ENCODE results near the gene CHST5. TPM values are rescaled to one million over a fixed set of nuclear protein-coding genes. Genes with fewer than 3 reads are reported as not detected.

Gene CHST5
- total and polyA plus RNA-seq, 2 of the 13 experiments (the other 11 are each of a cell fraction or from before 2014, with no cell fraction given), result 0.05 TPM; not detected in 1

- Histone ChIP-seq H3K79me2 (ENCODE audit: insufficient read depth, low read length) (peaks cover 13% of the 10 kb centered on the region), H4K20me1 (ENCODE audit: insufficient read depth, low read length) (peaks cover 13% of the 10 kb centered on the region; the same call in 1 of the 2 replicates), H3K9me3 (ENCODE audit: low read length) (no peaks in the 10 kb centered on the region), H3K36me3 (replicated peaks in 1 of 2; ENCODE audit: control insufficient read depth in 1 of 2, insufficient read depth in 2 of 2, low read length in 2 of 2) (peaks cover 21 to 65% of the 10 kb centered on the region in 2 experiments), H2AFZ (ENCODE audit: low read length) (no peak overlapping the region), H3K4me1 (ENCODE audit: insufficient read depth, low read length) (peaks cover 18% of the 10 kb centered on the region), H3K4me2 (ENCODE audit: low read depth, low read length) (no peak overlapping the region), H3K4me3 (replicated peaks in 1 of 3; ENCODE audit: insufficient read depth in 1 of 3, low read depth in 2 of 3, low read length in 3 of 3) (no peak overlapping the region), H3K27me3 (ENCODE audit: control insufficient read depth in 1 of 2, insufficient read depth in 2 of 2, low read length in 2 of 2) (no peaks in the 10 kb centered on the region; a peak in 1 of 5 replicates), H3K27ac (ENCODE audit: extremely low read length, insufficient read depth, low read length) (no peak overlapping the region), H3K9ac (ENCODE audit: insufficient read depth, low read depth, low read length) (no peak overlapping the region)
- no peak for ATAC-seq
- BruUV-seq (replicated peaks), result no TSS peak
- intact Hi-C loops (cut with micrococcal nuclease; ENCODE audit: unreplicated experiment), result no loop called here
- no peak for FAIRE-seq
- CTCF ChIA-PET (ENCODE audit: low intra/inter-chr PET ratio, low total read pairs), result no interaction called here
- DNase-seq (ENCODE audit: low spot score), result no peak
- 87% methylated on average over 5 of the region's 5 CpGs for WGBS (ENCODE audit: low lambda C conversion rate)
- in situ Hi-C loops (cut with HindIII; ENCODE audit: extremely low pct_ligation_motif_present, low pct_unique_long_range_greater_than_20kb), result no loop called here
- POLR2A ChIA-PET, result no interaction called here
- TF ChIP-seq KDM5B (CRISPR knock-in tag; IDR thresholded peaks at IDR 0.05; ENCODE audit: borderline replicate concordance), result no peak
- no peak for TF ChIP-seq ZNF251 (CRISPR knock-in tag; IDR thresholded peaks at IDR 0.05)
- no peak for TF ChIP-seq ZNF335 (CRISPR knock-in tag; IDR thresholded peaks at IDR 0.05)
- TF ChIP-seq IRF2 (CRISPR knock-in tag; IDR thresholded peaks at IDR 0.05), result no peak
- no peak for TF ChIP-seq BRF2 (CRISPR knock-in tag; IDR thresholded peaks at IDR 0.05)
- no peak for TF ChIP-seq ZNF264 (CRISPR knock-in tag; IDR thresholded peaks at IDR 0.05)
- TF ChIP-seq ZFP91 (CRISPR knock-in tag; IDR thresholded peaks at IDR 0.05; ENCODE audit: borderline replicate concordance), result no peak
- no peak for TF ChIP-seq PHF8 (CRISPR knock-in tag; IDR thresholded peaks at IDR 0.05)
- TF ChIP-seq POLR2A (IDR thresholded peaks at IDR 0.05; ENCODE audit: insufficient read depth in 1 of 2, low read depth in 2 of 2, low read length in 2 of 2), result no peak
- no peak for TF ChIP-seq ZNF850 (CRISPR knock-in tag; conservative IDR thresholded peaks at IDR 0.05)
- TF ChIP-seq TCF7L2 (IDR thresholded peaks at IDR 0.05; ENCODE audit: low read depth, low read length), result no peak
- no peak for TF ChIP-seq TSC22D2 (CRISPR knock-in tag; IDR thresholded peaks at IDR 0.05; ENCODE audit: borderline replicate concordance)
- TF ChIP-seq FOXK2 (IDR thresholded peaks at IDR 0.05), result no peak
- no peak for TF ChIP-seq ZNF121 (CRISPR knock-in tag; IDR thresholded peaks at IDR 0.05)
- TF ChIP-seq PAWR (CRISPR knock-in tag; IDR thresholded peaks at IDR 0.05; ENCODE audit: borderline replicate concordance), result no peak
- no peak for TF ChIP-seq NR2F1 (CRISPR knock-in tag; IDR thresholded peaks at IDR 0.05)
- TF ChIP-seq ZBTB34 (CRISPR knock-in tag; IDR thresholded peaks at IDR 0.05), result no peak
Measured at GRCh38 chr16:75570396-75571065, 34.6 kb upstream of the CHST5 start.

All from HepG2 (cell line).